Loucy (cell line): Measurements from ENCODE around the gene KRT80.

Source experiments
- H2AFZ ChIP-seq: fragments of 200-600 bp; sonication (generic); 2 replicates; pipeline ENCODE4 v1.6.0; 2016; ENCODE audit warnings: antibody characterized with exemption, mild to moderate bottlenecking, low read length, moderate library complexity
- H3F3A ChIP-seq: fragments of 200-600 bp; 2 replicates; pipeline ENCODE4 v1.6.0; 2016; ENCODE audit warnings: antibody characterized with exemption, low read depth, mild to moderate bottlenecking
- H3K27me3 ChIP-seq: fragments of 200-600 bp; sonication (generic); 2 replicates; pipeline ENCODE4 v1.6.1; 2014; ENCODE audit warnings: low read length, mild to moderate bottlenecking; ENCODE audit not compliant: insufficient read depth, poor library complexity, severe bottlenecking
- H3K36me3 ChIP-seq: fragments of 200-600 bp; sonication (generic); 2 replicates; pipeline ENCODE4 v1.6.1; 2016; ENCODE audit warnings: low read length; ENCODE audit not compliant: insufficient read depth
- H3K4me1 ChIP-seq: fragments of 200-600 bp; sonication (generic); 2 replicates; pipeline ENCODE4 v1.5.1; 2014; ENCODE audit warnings: low read length, mild to moderate bottlenecking; ENCODE audit not compliant: insufficient read depth, poor library complexity, severe bottlenecking
- H3K4me2 ChIP-seq: fragments of 200-600 bp; sonication (generic); 2 replicates; pipeline ENCODE4 v1.6.0; 2014; ENCODE audit warnings: antibody characterized with exemption, low read length, low read depth, mild to moderate bottlenecking; ENCODE audit not compliant: poor library complexity, severe bottlenecking
- H3K4me3 ChIP-seq: fragments of 200-600 bp; sonication (generic); 2 replicates; pipeline ENCODE4 v1.5.1; 2014; ENCODE audit warnings: low read length, mild to moderate bottlenecking, mixed read lengths; ENCODE audit not compliant: poor library complexity, severe bottlenecking
- H3K79me2 ChIP-seq: fragments of 200-600 bp; sonication (generic); 2 replicates; pipeline ENCODE4 v1.6.1; 2014; ENCODE audit warnings: low read length; ENCODE audit not compliant: insufficient read depth
- H3K9ac ChIP-seq: fragments of 200-600 bp; sonication (generic); 2 replicates; pipeline ENCODE4 v1.6.0; 2014; ENCODE audit warnings: mild to moderate bottlenecking, low read depth, low read length, moderate library complexity; ENCODE audit not compliant: poor library complexity, severe bottlenecking
- H3K9me2 ChIP-seq: fragments of 200-600 bp; sonication (generic); replicated peaks from 2 replicates; pipeline ENCODE4 v1.6.1; 2016; ENCODE audit warnings: low read depth, low read length, mixed read lengths
- H3K9me3 ChIP-seq: fragments of 200-600 bp; sonication (generic); 2 replicates; pipeline ENCODE4 v1.6.1; 2014; ENCODE audit warnings: mild to moderate bottlenecking, antibody characterized with exemption, low read length, low read depth; ENCODE audit not compliant: insufficient read depth
- H4K20me1 ChIP-seq: fragments of 200-600 bp; sonication (generic); 2 replicates; pipeline ENCODE4 v1.6.0; 2014; ENCODE audit warnings: antibody characterized with exemption, low read length, mild to moderate bottlenecking; ENCODE audit not compliant: insufficient read depth, poor library complexity, severe bottlenecking
- CTCF ChIP-seq: fragments of 200-600 bp; sonication (generic); conservative IDR thresholded peaks from 2 replicates; pipeline ENCODE4 v1.5.1; 2014; ENCODE audit warnings: mild to moderate bottlenecking, antibody characterized with exemption, low read length
- EZH2phosphoT487 ChIP-seq: fragments of 200-600 bp; IDR thresholded peaks from 2 replicates; pipeline ENCODE4 v1.6.1; 2018; ENCODE audit warnings: antibody characterized with exemption, mild to moderate bottlenecking, moderate library complexity, borderline replicate concordance

KRT80 gene

GRCh38 chr12:52179396-52179973 is 12.3 kb downstream of the KRT80 start:
- Histone ChIP-seq H3K4me1 (peaks cover 14% of the 10 kb centered on the region), H3K79me2 (no peaks in the 10 kb centered on the region), H3K4me3 (no peak overlapping the region), H2AFZ (no peak overlapping the region), H3K36me3 (no peaks in the 10 kb centered on the region), H3K9me2 (no peaks in the 10 kb centered on the region), H4K20me1 (no peaks in the 10 kb centered on the region), H3F3A (no peaks in the 10 kb centered on the region), H3K27me3 (no peaks in the 10 kb centered on the region), H3K9ac (peak overlapping the region; percentile 0), H3K4me2 (no peak overlapping the region), H3K9me3 (no peaks in the 10 kb centered on the region)
- TF ChIP-seq CTCF, result no peak
- no peak for TF ChIP-seq EZH2phosphoT487

GRCh38 chr12:52178984-52179383 is 12.8 kb downstream of the KRT80 start:
- Histone ChIP-seq H3K9me3 (no peaks in the 10 kb centered on the region), H2AFZ (no peak overlapping the region), H4K20me1 (no peaks in the 10 kb centered on the region), H3K9me2 (no peaks in the 10 kb centered on the region), H3K4me2 (no peak overlapping the region), H3K27me3 (no peaks in the 10 kb centered on the region), H3K36me3 (no peaks in the 10 kb centered on the region), H3K4me3 (no peak overlapping the region), H3F3A (no peaks in the 10 kb centered on the region), H3K4me1 (peaks cover 10% of the 10 kb centered on the region), H3K79me2 (no peaks in the 10 kb centered on the region), H3K9ac (peak overlapping the region; percentile 0)
- TF ChIP-seq EZH2phosphoT487 (no peak), CTCF (no peak)

- TF ChIP-seq CTCF, result no peak
- no peak for TF ChIP-seq EZH2phosphoT487
- no peaks in the 10 kb centered on the region for H4K20me1 ChIP-seq
These were observed 13.4 kb downstream of the KRT80 start for GRCh38 chr12:52178443-52178842.

More at GRCh38 chr12:52178443-52178842, 13.4 kb downstream of the KRT80 start:
- Histone ChIP-seq H3K4me2 (no peak overlapping the region), H3K36me3 (no peaks in the 10 kb centered on the region), H3K79me2 (no peaks in the 10 kb centered on the region), H3K4me3 (no peak overlapping the region), H3K4me1 (peaks cover 10% of the 10 kb centered on the region), H2AFZ (no peak overlapping the region), H3F3A (no peaks in the 10 kb centered on the region), H3K9me2 (no peaks in the 10 kb centered on the region), H3K9ac (no peak overlapping the region), H3K27me3 (no peaks in the 10 kb centered on the region), H3K9me3 (no peaks in the 10 kb centered on the region)
